AG04449 (cell line): Measurements from ENCODE around the gene CACYBP.
"Not testable (repeated sequence)": the region's sequence is repeated elsewhere in the genome, so short reads cannot be mapped to it uniquely, and the experiment has no call there.

Source experiments
- CTCF ChIA-PET: fragments of 350-600 bp; formaldehyde crosslinking; extraction: SDS; loops from one replicate; lab custom pipeline; 2021; ENCODE audit warnings: antibody characterized with exemption; lab: Yijun Ruan, JAX
- POLR2A ChIA-PET: fragments of 400-600, 350-600 bp; formaldehyde crosslinking; extraction: SDS; loops from one replicate; lab custom pipeline; 2020; ENCODE audit warnings: antibody characterized with exemption, inconsistent platforms; lab: Yijun Ruan, JAX
- DNase-seq: peaks from one replicate; pipeline ENCODE4 v3.0.0-alpha.2; 2010; ENCODE audit warnings: low read depth, low spot score
- H3K4me3 ChIP-seq: 2 replicates; pipeline ENCODE4 v1.5.1; 2011; ENCODE audit warnings: low read depth, mild to moderate bottlenecking, control low read depth, low read length
- TF ChIP-seq, protein P1 (sequence below): IDR thresholded peaks from one replicate; pipeline ENCODE4 v1.5.1; 2011; ENCODE audit warnings: mild to moderate bottlenecking, moderate library complexity, low read length, control low read depth, inconsistent platforms; ENCODE audit not compliant: insufficient read depth; ENCODE audit errors: missing control alignments

The CACYBP gene

DNA sequence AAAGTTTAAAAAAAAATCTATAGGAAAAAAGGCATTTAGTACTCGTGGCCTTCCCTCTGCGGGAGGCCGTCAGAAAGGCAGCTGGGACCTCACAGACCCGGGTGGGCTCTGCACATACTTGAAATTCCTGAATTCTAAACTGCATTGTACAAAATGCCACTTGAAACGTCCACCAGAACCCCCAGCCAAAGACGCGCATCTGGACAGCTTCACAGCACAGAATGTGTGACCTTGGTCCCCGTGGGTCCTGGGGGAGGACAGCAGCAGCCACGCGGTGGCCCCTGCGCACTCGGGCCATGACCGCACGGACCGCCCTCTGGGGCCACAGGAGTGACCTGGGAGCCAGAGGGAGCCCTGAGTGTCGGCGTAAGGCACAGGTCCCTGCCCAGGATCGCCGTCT, 44.1 kb downstream of the CACYBP start:
- POLR2A ChIA-PET, result no interaction called here
- DNase-seq, result no peak
- TF ChIP-seq, protein P1, sequence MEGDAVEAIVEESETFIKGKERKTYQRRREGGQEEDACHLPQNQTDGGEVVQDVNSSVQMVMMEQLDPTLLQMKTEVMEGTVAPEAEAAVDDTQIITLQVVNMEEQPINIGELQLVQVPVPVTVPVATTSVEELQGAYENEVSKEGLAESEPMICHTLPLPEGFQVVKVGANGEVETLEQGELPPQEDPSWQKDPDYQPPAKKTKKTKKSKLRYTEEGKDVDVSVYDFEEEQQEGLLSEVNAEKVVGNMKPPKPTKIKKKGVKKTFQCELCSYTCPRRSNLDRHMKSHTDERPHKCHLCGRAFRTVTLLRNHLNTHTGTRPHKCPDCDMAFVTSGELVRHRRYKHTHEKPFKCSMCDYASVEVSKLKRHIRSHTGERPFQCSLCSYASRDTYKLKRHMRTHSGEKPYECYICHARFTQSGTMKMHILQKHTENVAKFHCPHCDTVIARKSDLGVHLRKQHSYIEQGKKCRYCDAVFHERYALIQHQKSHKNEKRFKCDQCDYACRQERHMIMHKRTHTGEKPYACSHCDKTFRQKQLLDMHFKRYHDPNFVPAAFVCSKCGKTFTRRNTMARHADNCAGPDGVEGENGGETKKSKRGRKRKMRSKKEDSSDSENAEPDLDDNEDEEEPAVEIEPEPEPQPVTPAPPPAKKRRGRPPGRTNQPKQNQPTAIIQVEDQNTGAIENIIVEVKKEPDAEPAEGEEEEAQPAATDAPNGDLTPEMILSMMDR, result no peak
- H3K4me3 ChIP-seq, result no peak overlapping the region
- CTCF ChIA-PET, result no interaction called here

DNA sequence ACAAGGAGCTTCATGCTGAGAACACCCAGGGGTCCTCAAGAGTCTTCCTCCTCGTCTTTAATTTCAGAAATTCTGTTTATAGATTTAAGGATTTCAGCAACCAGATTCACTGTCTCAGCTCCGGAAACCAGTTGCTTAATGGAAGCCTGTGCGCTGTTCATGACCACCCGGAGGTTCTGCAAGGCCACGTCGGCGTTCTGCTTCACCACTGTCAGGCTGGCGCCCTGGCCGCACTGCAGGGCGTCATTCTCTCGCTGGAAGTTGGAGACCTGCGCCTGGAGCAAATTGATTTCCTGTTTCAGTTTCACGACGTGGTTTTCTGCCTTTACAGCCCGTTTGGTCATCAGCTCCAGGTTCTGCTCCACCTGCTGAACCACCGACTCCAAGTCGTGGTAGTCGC, 44.8 kb downstream of the CACYBP start:
- POLR2A ChIA-PET, DNase-seq, H3K4me3 ChIP-seq, CTCF ChIA-PET: not testable (repeated sequence)

DNA sequence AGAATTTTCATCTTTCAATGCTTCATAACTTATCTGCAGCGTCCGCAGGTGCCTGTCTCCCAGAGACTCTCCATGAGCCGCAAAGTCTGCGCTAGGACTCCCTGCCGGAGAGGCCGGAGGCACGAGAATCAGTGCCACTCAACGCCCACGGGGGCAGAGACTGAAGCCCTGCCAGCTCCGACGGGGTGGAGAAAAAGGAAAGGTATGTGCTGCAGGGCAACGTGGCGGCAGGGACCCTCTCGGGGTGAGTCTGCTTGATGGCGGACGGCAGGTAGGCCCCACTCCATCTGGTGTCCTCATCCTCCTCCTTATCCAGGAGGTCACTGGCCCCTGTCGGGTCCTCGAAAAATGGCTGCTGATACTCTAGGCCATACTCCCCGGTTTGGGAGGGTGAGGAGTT, 45.4 kb downstream of the CACYBP start:
- no peak for DNase-seq
- TF ChIP-seq, protein P1, result no peak
- CTCF ChIA-PET, result no interaction called here
- POLR2A ChIA-PET, result no interaction called here
- H3K4me3 ChIP-seq, result no peak overlapping the region

DNA sequence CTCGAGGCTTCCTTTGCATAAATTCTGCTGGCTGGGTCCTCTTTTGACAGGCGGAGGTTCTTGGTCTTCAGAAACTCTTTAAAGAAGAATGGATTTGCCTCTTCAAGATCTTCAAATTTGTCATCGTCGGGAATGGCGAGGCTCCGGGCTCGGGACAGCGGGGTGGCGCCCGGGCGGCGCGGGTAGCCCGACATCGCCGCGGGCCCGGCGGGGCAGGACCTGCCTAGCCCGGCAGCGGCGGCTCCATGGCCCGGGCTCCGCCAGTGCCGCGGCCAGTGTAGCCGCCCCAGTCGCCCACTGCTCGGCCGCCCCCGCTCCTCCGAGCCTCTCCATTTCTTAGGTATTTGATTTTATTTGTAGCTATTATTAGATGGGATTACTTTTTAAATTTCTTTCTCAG, 45.8 kb downstream of the CACYBP start:
- TF ChIP-seq, protein P1, result no peak
- DNase-seq, result no peak
- ChIA-PET POLR2A (no interaction called here), CTCF (no interaction called here)
- H3K4me3 ChIP-seq, result no peak overlapping the region

DNA sequence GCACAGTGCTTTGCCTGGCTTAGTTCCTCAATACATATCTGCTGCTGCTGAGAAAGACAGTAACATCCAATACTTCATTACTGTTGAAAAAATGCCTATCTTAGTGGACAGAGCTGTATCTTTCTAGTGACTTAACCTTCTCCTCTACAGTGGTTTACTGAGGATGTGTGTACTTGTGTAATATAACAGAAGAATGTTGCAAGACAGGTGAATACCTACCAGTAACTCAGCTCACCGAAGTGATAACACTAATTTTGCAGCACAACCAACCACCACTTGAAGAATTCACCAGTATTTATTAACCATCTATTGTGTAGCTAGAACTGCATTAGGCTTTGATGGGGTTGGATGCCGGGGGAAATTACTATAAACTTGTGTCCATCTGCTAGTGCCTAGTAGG, 51.2 kb downstream of the CACYBP start:
- no peak for DNase-seq
- CTCF ChIA-PET, result interaction anchor here (0.8 to 1.2 kb wide), 2 partner anchors 20 to 21 kb away, joined by 3 to 6 read pairs; no protein-coding TSS in a partner anchor
- no peak overlapping the region for H3K4me3 ChIP-seq
- TF ChIP-seq, protein P1, result no peak
- POLR2A ChIA-PET, result no interaction called here

DNA sequence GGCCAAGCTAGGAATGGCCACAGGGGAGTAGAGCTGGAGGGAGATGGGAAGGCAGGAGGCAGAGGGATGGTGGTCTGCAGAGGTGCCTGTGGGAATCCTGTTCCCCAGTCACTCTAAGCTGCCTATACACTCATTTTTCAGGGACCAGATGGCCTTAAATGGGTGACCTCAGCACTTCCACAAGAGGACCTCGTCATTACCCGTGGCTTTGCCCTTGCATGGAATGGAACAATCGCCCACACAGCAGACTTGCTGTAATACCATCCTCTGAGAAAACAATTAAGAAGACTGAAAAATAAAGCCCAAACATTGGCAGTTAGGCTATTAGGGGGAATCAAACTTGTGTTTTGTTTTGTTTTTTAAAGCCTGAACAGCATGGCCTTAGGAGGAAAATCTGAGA, 55.0 kb downstream of the CACYBP start:
- POLR2A ChIA-PET, result no interaction called here
- no peak overlapping the region for H3K4me3 ChIP-seq
- CTCF ChIA-PET, result no interaction called here
- TF ChIP-seq, protein P1, result no peak
- no peak for DNase-seq
